PFSK-1 (cell line): Measurements from ENCODE around the gene PFAS.

Source experiments
- FOXP2 ChIP-seq: optimal IDR thresholded peaks from 2 replicates; pipeline ENCODE3; 2011; ENCODE audit warnings: borderline replicate concordance, control low read depth, inconsistent platforms; ENCODE audit not compliant: insufficient read depth; ENCODE audit errors: extremely low read length, extremely low read depth
- POLR2AphosphoS5 ChIP-seq: IDR thresholded peaks from 2 replicates; pipeline ENCODE4 v1.6.1; 2012; ENCODE audit warnings: low read depth, mild to moderate bottlenecking, control low read depth, low read length, moderate library complexity
- REST ChIP-seq, 2 experiments: IDR thresholded peaks; 2 replicates each; pipeline versions ENCODE4 v1.6.1 to v1.8.0; 2011 to 2012; ENCODE audit warnings: low read depth in 2 of 2, low read length in 2 of 2, control low read depth in 1 of 2, inconsistent platforms in 1 of 2, mild to moderate bottlenecking in 1 of 2, moderate library complexity in 1 of 2; ENCODE audit not compliant: insufficient read depth in 1 of 2
- SIN3A ChIP-seq: IDR thresholded peaks from 2 replicates; pipeline ENCODE4 v1.6.1; 2012; ENCODE audit warnings: mild to moderate bottlenecking, low read length, moderate library complexity, borderline replicate concordance; ENCODE audit not compliant: insufficient read depth
- TAF1 ChIP-seq: IDR thresholded peaks from 2 replicates; pipeline ENCODE4 v1.6.1; 2012; ENCODE audit warnings: low read length, control low read depth, borderline replicate concordance; ENCODE audit not compliant: insufficient read depth

The PFAS gene

GRCh38 chr17:8285270-8286181 lies 36.4 kb downstream of the PFAS start:
- TF ChIP-seq TAF1 (no peak), FOXP2 (no peak), REST (IDR thresholded peaks at IDR 0.05; ENCODE audit: insufficient read depth in 1 of 2, low read depth in 2 of 2, low read length in 2 of 2) (no peak), POLR2AphosphoS5 (no peak), SIN3A (no peak)

GRCh38 chr17:8287651-8288335 lies 38.7 kb downstream of the PFAS start:
- TF ChIP-seq REST (IDR thresholded peaks at IDR 0.05; ENCODE audit: insufficient read depth in 1 of 2, low read depth in 2 of 2, low read length in 2 of 2), result no peak
- TF ChIP-seq TAF1, result no peak
- TF ChIP-seq SIN3A, result no peak
- no peak for TF ChIP-seq POLR2AphosphoS5
- no peak for TF ChIP-seq FOXP2

DNA sequence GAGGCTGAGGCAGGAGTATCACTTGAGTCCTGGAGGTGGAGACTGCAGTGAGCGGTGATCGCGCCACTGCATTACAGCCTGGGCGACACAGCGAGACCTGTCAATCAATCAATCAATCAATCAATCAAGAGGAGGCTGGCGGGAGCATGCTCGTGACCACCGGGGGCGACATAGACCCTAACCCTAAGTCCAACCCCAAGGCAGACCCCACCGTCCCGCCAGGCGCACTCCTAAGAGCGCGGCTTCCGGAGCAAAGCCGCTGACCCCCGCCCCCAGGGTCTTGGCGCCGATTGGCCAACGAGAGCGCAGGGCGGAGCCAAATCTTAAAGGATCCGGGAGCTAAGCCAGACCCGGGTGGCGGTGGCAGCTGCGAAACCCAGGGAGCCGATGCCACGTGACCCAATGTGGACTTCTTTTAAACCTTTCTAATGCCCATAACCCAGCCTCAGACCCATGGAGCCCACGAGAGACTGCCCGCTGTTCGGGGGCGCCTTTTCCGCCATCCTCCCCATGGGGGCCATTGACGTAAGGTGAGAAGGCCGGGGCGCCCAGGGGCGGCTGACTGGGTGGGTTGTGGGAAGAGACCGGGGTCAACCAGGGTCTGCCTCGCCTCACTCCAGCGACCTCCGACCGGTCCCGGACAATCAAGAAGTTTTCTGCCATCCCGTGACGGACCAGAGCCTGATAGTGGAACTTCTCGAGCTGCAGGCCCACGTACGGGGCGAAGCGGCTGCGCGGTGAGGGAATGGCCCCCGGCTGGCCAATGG lies 39.4 kb downstream of the PFAS start, which contains the start of gene RANGRF:
TSS of gene RANGRF (plus strand) at position 335 of the 767 bp plus-strand sequence. CDS start at position 454, 119 bp downstream.
- TF ChIP-seq FOXP2 (peak; percentile 19), POLR2AphosphoS5 (peak; percentile 82), REST (IDR thresholded peaks at IDR 0.05; ENCODE audit: insufficient read depth in 1 of 2, low read depth in 2 of 2, low read length in 2 of 2) (no peak), TAF1 (peak; percentile 10; the same call in 1 of the 2 replicates), SIN3A (peak; percentile 40; the same call in 1 of the 2 replicates)

GRCh38 chr17:8289103-8289397 lies 40.0 kb downstream of the PFAS start:
- TF ChIP-seq TAF1 (no peak), SIN3A (no peak), FOXP2 (no peak), POLR2AphosphoS5 (no peak)

GRCh38 chr17:8290043-8290442 lies 41.0 kb downstream of the PFAS start:
- no peak for TF ChIP-seq FOXP2
- no peak for TF ChIP-seq REST (IDR thresholded peaks at IDR 0.05; ENCODE audit: insufficient read depth in 1 of 2, low read depth in 2 of 2, low read length in 2 of 2)
